ENCODE data around the gene PTS. TPM values are rescaled to one million over a fixed set of nuclear protein-coding genes. Genes with fewer than 3 reads are reported as not detected.

PTS gene
- total and polyA plus RNA-seq, 8 donors, result 11.3 to 87.8 (median 55.3) TPM

GRCh38 chr11:112213753-112214152, 12.5 kb upstream of the PTS start:
- H3K4me1 ChIP-seq, result no peaks in the 10 kb centered on the region
- H3K27me3 ChIP-seq, result no peaks in the 10 kb centered on the region
- no peaks in the 10 kb centered on the region for H3K36me3 ChIP-seq
- 84 to 96% (median 89%) methylated on average over 4 of the region's 4 CpGs for WGBS, 5 donors
- H3K4me3 ChIP-seq, result no peak overlapping the region
- intact Hi-C loops (cut with DNase I; ENCODE audit: low total_unique reads), result no loop called here
- TF ChIP-seq POLR2A (IDR thresholded peaks at IDR 0.05) (no peak), CTCF (IDR thresholded peaks at IDR 0.05) (no peak), POLR2AphosphoS5 (IDR thresholded peaks at IDR 0.05) (no peak), EP300 (IDR thresholded peaks at IDR 0.05) (no peak)
- H3K9me3 ChIP-seq, result no peaks in the 10 kb centered on the region
- DNase-seq, result no peak
- H3K27ac ChIP-seq, result no peak overlapping the region

- no peak for TF ChIP-seq POLR2A (IDR thresholded peaks at IDR 0.05)
- no peak for TF ChIP-seq CTCF (IDR thresholded peaks at IDR 0.05)
- no peak for TF ChIP-seq POLR2AphosphoS5 (IDR thresholded peaks at IDR 0.05)
- TF ChIP-seq EP300 (IDR thresholded peaks at IDR 0.05), result no peak
- H3K4me3 ChIP-seq, result no peak overlapping the region
- intact Hi-C loops (cut with DNase I; ENCODE audit: low total_unique reads), result no loop called here
- peaks cover 0 to 10% (median 6%) of the 10 kb centered on the region in 4 donors for H3K4me1 ChIP-seq
- no peaks in the 10 kb centered on the region for H3K27me3 ChIP-seq
- DNase-seq, result no peak
- no peaks in the 10 kb centered on the region for H3K36me3 ChIP-seq
- H3K27ac ChIP-seq, result no peak overlapping the region
- no peaks in the 10 kb centered on the region for H3K9me3 ChIP-seq
- WGBS, 5 donors, result 91 to 97% (median 92%) methylated on average over 6 of the region's 6 CpGs
These were observed 10.6 kb upstream of the PTS start for GRCh38 chr11:112215621-112216020.

- no peak for DNase-seq
- H3K4me1 ChIP-seq, result peaks cover 0 to 20% (median 13%) of the 10 kb centered on the region in 4 donors
- intact Hi-C loops (cut with DNase I; ENCODE audit: low total_unique reads), result no loop called here
- H3K36me3 ChIP-seq, result no peaks in the 10 kb centered on the region
- no peaks in the 10 kb centered on the region for H3K27me3 ChIP-seq
- no peak overlapping the region for H3K4me3 ChIP-seq
- H3K9me3 ChIP-seq, result no peaks in the 10 kb centered on the region
- TF ChIP-seq POLR2A (IDR thresholded peaks at IDR 0.05) (no peak), POLR2AphosphoS5 (IDR thresholded peaks at IDR 0.05) (peak in 1 of 3 donors; percentile 8)
- 43 to 93% (median 67%) methylated on average over 1 of the region's 1 CpG for WGBS, 5 donors
- no peak overlapping the region for H3K27ac ChIP-seq
These were observed 9.6 kb upstream of the PTS start for GRCh38 chr11:112216561-112217105.

- WGBS, 5 donors, result 32 to 35% (median 33%) methylated on average over 7 of the region's 7 CpGs
- no peak overlapping the region for H3K27ac ChIP-seq
- no peaks in the 10 kb centered on the region for H3K9me3 ChIP-seq
- peak in 1 of 2 donors; percentile 93 for DNase-seq
- peaks cover 0 to 28% (median 20%) of the 10 kb centered on the region in 4 donors for H3K4me1 ChIP-seq
- intact Hi-C loops (cut with DNase I; ENCODE audit: low total_unique reads), result loop anchor here (5.0 kb wide), 1 partner anchor 58 kb away; no protein-coding TSS in a partner anchor
- H3K27me3 ChIP-seq, result no peaks in the 10 kb centered on the region
- no peak overlapping the region for H3K4me3 ChIP-seq
- TF ChIP-seq CTCF (IDR thresholded peaks at IDR 0.05) (peak in 5 of 7 experiments; percentile 55 to 89 (median 66)), EP300 (IDR thresholded peaks at IDR 0.05) (no peak), POLR2A (IDR thresholded peaks at IDR 0.05) (no peak)
- no peaks in the 10 kb centered on the region for H3K36me3 ChIP-seq
These were observed 6.6 kb upstream of the PTS start for GRCh38 chr11:112219476-112220232.

All from stomach (tissue), 9 donors.